SK-N-MC (cell line): Measurements from ENCODE around the gene NPTX1.

ENCODE experiments used
- EZH2 ChIP-seq: fragments of 200-600 bp; sonication (generic); IDR thresholded peaks from one replicate; pipeline ENCODE4 v1.6.1; 2017; ENCODE audit warnings: antibody characterized with exemption
- FOXP2 ChIP-seq: optimal IDR thresholded peaks from 2 replicates; pipeline ENCODE3; 2011; ENCODE audit warnings: mild to moderate bottlenecking, moderate library complexity; ENCODE audit not compliant: insufficient read depth; ENCODE audit errors: extremely low read length, control extremely low read depth
- POLR2AphosphoS5 ChIP-seq: IDR thresholded peaks from 2 replicates; pipeline ENCODE4 v1.6.1; 2012; ENCODE audit warnings: mild to moderate bottlenecking, low read depth, low read length, borderline replicate concordance

GRCh38 chr17:80499961-80500665 is 23.7 kb upstream of the NPTX1 start:
- TF ChIP-seq EZH2 = no peak
- TF ChIP-seq POLR2AphosphoS5 = no peak
- no peak for TF ChIP-seq FOXP2
